Esophagus muscularis mucosa (tissue), 4 donors: Measurements from ENCODE around the gene BANF1. TPM values are rescaled to one million over a fixed set of nuclear protein-coding genes. Genes with fewer than 3 reads are reported as not detected.
"Not testable (repeated sequence)": the region's sequence is repeated elsewhere in the genome, so short reads cannot be mapped to it uniquely, and the experiment has no call there.

Experiments
- DNase-seq: peaks from one replicate; pipeline ENCODE4 v3.0.0-alpha.2; 2017; ENCODE audit errors: extremely low spot score
- H3K27ac ChIP-seq, 4 donors: fragments of 200-600 bp; sonication (generic); replicated peaks in 1 of 4; 1 replicate in 3 of 4; 2 replicates in 1 of 4; pipeline ENCODE4 v1.5.1; 2016 to 2019; ENCODE audit warnings: mild to moderate bottlenecking in 1 of 4
- H3K27me3 ChIP-seq, 4 donors: fragments of 200-600 bp; sonication (generic); one replicate each; pipeline versions ENCODE4 v1.5.1 to v1.6.0; 2016 to 2019
- H3K36me3 ChIP-seq, 4 donors: fragments of 200-600 bp; sonication (generic); one replicate each; pipeline ENCODE4 v1.5.1; 2016 to 2019
- H3K4me1 ChIP-seq, 4 donors: fragments of 200-600 bp; sonication (generic); one replicate each; pipeline ENCODE4 v1.5.1; 2016 to 2019
- H3K4me3 ChIP-seq, 4 donors: fragments of 200-600 bp; sonication (generic); 1 replicate in 2 of 4; 2 replicates in 2 of 4; pipeline ENCODE4 v1.5.1; 2016 to 2019; ENCODE audit warnings: mild to moderate bottlenecking in 4 of 4, moderate library complexity in 1 of 4
- H3K9me3 ChIP-seq, 4 donors: fragments of 200-600 bp; sonication (generic); 1 replicate in 3 of 4; 2 replicates in 1 of 4; pipeline ENCODE4 v1.5.1; 2016 to 2019
- CTCF ChIP-seq, 3 experiments: fragments of 200-600 bp in 2 of 3; fragments of 450-650 bp in 1 of 3; sonication (generic) in 2 of 3; IDR thresholded peaks; one replicate each; pipeline ENCODE4 v1.5.1; 2017 to 2019; ENCODE audit warnings: antibody characterized with exemption in 3 of 3, mild to moderate bottlenecking in 2 of 3, moderate library complexity in 1 of 3
- EP300 ChIP-seq: sonication (generic); formaldehyde crosslinking; IDR thresholded peaks from one replicate; pipeline ENCODE4 v1.6.1; 2017; ENCODE audit warnings: antibody characterized with exemption
- POLR2A ChIP-seq: fragments of 450-650 bp; IDR thresholded peaks from one replicate; pipeline ENCODE4 v1.6.1; 2017; ENCODE audit warnings: antibody characterized with exemption, moderate library complexity, mild to moderate bottlenecking, low read depth
- POLR2AphosphoS5 ChIP-seq, 2 donors: sonication (generic); formaldehyde crosslinking; IDR thresholded peaks; one replicate each; pipeline ENCODE4 v1.6.1; 2017; ENCODE audit warnings: antibody characterized with exemption in 2 of 2
- WGBS: methylation state at CpG from one replicate; pipeline ENCODE4 v1.1.5; 2018; 5-methylcytosine and 5-hydroxymethylcytosine counted together
- intact Hi-C: fragments of 100-400 bp; cut with DNase I; formaldehyde crosslinking; loops from one replicate; pipeline ENCODE4 v1.15.1; 2023
- total RNA-seq, 4 donors: library from RNA; depleted of rRNA; stranded (reverse); fragments of >200 nt; gene quantifications; one replicate each; pipeline versions ENCODE4 v1.1.0 to v1.2.1, GENCODE V29; 2016

Gene BANF1
- total RNA-seq, 4 donors from 2014 or later, result 46.9 to 72.5 (median 57.9) TPM

GRCh38 chr11:66017321-66017720 is 15.0 kb downstream of the BANF1 start:
- intact Hi-C loops, result no loop called here
- H3K36me3 ChIP-seq, result no peaks in the 10 kb centered on the region
- peaks cover 4 to 11% (median 7%) of the 10 kb centered on the region in 4 donors for H3K4me1 ChIP-seq
- H3K27ac ChIP-seq, result no peak overlapping the region
- no peak for TF ChIP-seq POLR2A
- TF ChIP-seq CTCF (IDR thresholded peaks at IDR 0.05), result no peak
- peaks cover 0 to 26% (median 13%) of the 10 kb centered on the region in 4 donors for H3K27me3 ChIP-seq
- no peaks in the 10 kb centered on the region for H3K9me3 ChIP-seq
- 77% methylated on average over 4 of the region's 4 CpGs for whole genome bisulfite sequencing
- no peak overlapping the region for H3K4me3 ChIP-seq
- DNase-seq, result no peak

GRCh38 chr11:66020212-66020611 is 17.9 kb downstream of the BANF1 start:
- WGBS, result 74% methylated on average over 8 of the region's 8 CpGs
- no peak overlapping the region for H3K27ac ChIP-seq
- H3K36me3 ChIP-seq, result no peaks in the 10 kb centered on the region
- no peaks in the 10 kb centered on the region for H3K9me3 ChIP-seq
- no peak for DNase-seq
- TF ChIP-seq POLR2AphosphoS5 (IDR thresholded peaks at IDR 0.05), result no peak
- TF ChIP-seq POLR2A, result no peak
- TF ChIP-seq CTCF (IDR thresholded peaks at IDR 0.05), result no peak
- no peak for TF ChIP-seq EP300
- no peak overlapping the region for H3K4me3 ChIP-seq
- H3K4me1 ChIP-seq, result peaks cover 7 to 14% (median 11%) of the 10 kb centered on the region in 4 donors
- H3K27me3 ChIP-seq, result peaks cover 0 to under 1% (median 0%) of the 10 kb centered on the region in 4 donors
- intact Hi-C loops, result no loop called here

GRCh38 chr11:66020618-66021357 is 18.5 kb downstream of the BANF1 start:
- no peaks in the 10 kb centered on the region for H3K9me3 ChIP-seq
- intact Hi-C loops, result no loop called here
- H3K36me3 ChIP-seq, result no peaks in the 10 kb centered on the region
- H3K4me1 ChIP-seq, result peaks cover 7 to 14% (median 11%) of the 10 kb centered on the region in 4 donors
- DNase-seq, result no peak
- 76% methylated on average over 23 of the region's 25 CpGs for WGBS
- H3K27me3 ChIP-seq, result no peaks in the 10 kb centered on the region
- no peak for TF ChIP-seq EP300
- no peak for TF ChIP-seq POLR2A
- no peak for TF ChIP-seq POLR2AphosphoS5 (IDR thresholded peaks at IDR 0.05)
- no peak for TF ChIP-seq CTCF (IDR thresholded peaks at IDR 0.05)
- H3K27ac ChIP-seq, result no peak overlapping the region
- no peak overlapping the region for H3K4me3 ChIP-seq

- no peak for DNase-seq
- H3K4me1 ChIP-seq, result peaks cover 7 to 14% (median 11%) of the 10 kb centered on the region in 4 donors
- TF ChIP-seq POLR2AphosphoS5 (IDR thresholded peaks at IDR 0.05) (peak in 1 of 2 donors; percentile 56), CTCF (IDR thresholded peaks at IDR 0.05) (peak; percentile 93 to 100 (median 94)), POLR2A (no peak), EP300 (no peak)
- peak overlapping the region; percentile 22 to 33 (median 25) for H3K4me3 ChIP-seq
- intact Hi-C loops, result no loop called here
- no peaks in the 10 kb centered on the region for H3K36me3 ChIP-seq
- H3K27ac ChIP-seq, result no peak overlapping the region
- H3K27me3 ChIP-seq, result no peaks in the 10 kb centered on the region
- H3K9me3 ChIP-seq, result no peaks in the 10 kb centered on the region
- WGBS, result 20% methylated on average over 44 of the region's 46 CpGs
Measured at GRCh38 chr11:66022401-66023185, 20.3 kb downstream of the BANF1 start.

- H3K27me3 ChIP-seq, H3K36me3 ChIP-seq, H3K9me3 ChIP-seq, intact Hi-C loops, H3K4me3 ChIP-seq, H3K27ac ChIP-seq, DNase-seq: not testable (repeated sequence)
- WGBS, result 85% methylated on average over 5 of the region's 5 CpGs
- H3K4me1 ChIP-seq, result peaks cover 7 to 14% (median 11%) of the 10 kb centered on the region in 4 donors
Measured at GRCh38 chr11:66023186-66023440, 20.8 kb downstream of the BANF1 start.
